DOHH2 (cell line): ENCODE results near the gene DISC1.

Experiments
- H3F3A ChIP-seq: fragments of 200-600 bp; sonication (generic), shearing (Covaris generic); 2 replicates; pipeline ENCODE4 v1.6.0; 2016; ENCODE audit warnings: antibody characterized with exemption, mild to moderate bottlenecking; ENCODE audit not compliant: control insufficient read depth, insufficient read depth
- H3K27ac ChIP-seq: fragments of 200-600 bp; sonication (generic); 2 replicates; pipeline ENCODE4 v1.5.1; 2014; ENCODE audit warnings: low read depth, mild to moderate bottlenecking, low read length, moderate library complexity
- H3K27me3 ChIP-seq: fragments of 200-600 bp; sonication (generic); 2 replicates; pipeline ENCODE4 v1.6.1; 2014; ENCODE audit warnings: mild to moderate bottlenecking, low read length, mixed read lengths; ENCODE audit not compliant: control insufficient read depth
- H3K36me3 ChIP-seq: fragments of 200-600 bp; sonication (generic); 2 replicates; pipeline ENCODE4 v1.6.1; 2014; ENCODE audit warnings: mild to moderate bottlenecking, low read length, moderate library complexity, mixed read lengths; ENCODE audit not compliant: control insufficient read depth
- H3K4me1 ChIP-seq: fragments of 200-600 bp; sonication (generic); 2 replicates; pipeline ENCODE4 v1.6.1; 2014; ENCODE audit warnings: mild to moderate bottlenecking, low read length, mixed read lengths; ENCODE audit not compliant: control insufficient read depth
- H3K4me2 ChIP-seq: fragments of 200-600 bp; sonication (generic); 2 replicates; pipeline ENCODE4 v1.6.0; 2014; ENCODE audit warnings: mild to moderate bottlenecking, low read length, moderate library complexity
- H3K4me3 ChIP-seq: fragments of 200-600 bp; sonication (generic); 2 replicates; pipeline ENCODE4 v1.5.1; 2014; ENCODE audit warnings: mild to moderate bottlenecking, low read length, mixed read lengths
- H3K79me2 ChIP-seq: fragments of 200-600 bp; sonication (generic); 2 replicates; pipeline ENCODE4 v1.6.1; 2014; ENCODE audit warnings: mild to moderate bottlenecking, low read length, mixed read lengths; ENCODE audit not compliant: control insufficient read depth
- H3K9me2 ChIP-seq: fragments of 200-600 bp; sonication (generic); replicated peaks from 2 replicates; pipeline ENCODE4 v1.6.1; 2014; ENCODE audit warnings: mild to moderate bottlenecking, low read length, mixed read lengths; ENCODE audit not compliant: control insufficient read depth
- H3K9me3 ChIP-seq: fragments of 200-600 bp; sonication (generic); 2 replicates; pipeline ENCODE4 v1.6.1; 2014; ENCODE audit warnings: antibody characterized with exemption, low read length, mixed read lengths; ENCODE audit not compliant: control insufficient read depth, insufficient read depth
- H4K20me1 ChIP-seq: fragments of 200-600 bp; sonication (generic); 2 replicates; pipeline ENCODE4 v1.6.0; 2014; ENCODE audit warnings: low read depth, mild to moderate bottlenecking, antibody characterized with exemption, low read length, moderate library complexity; ENCODE audit not compliant: control insufficient read depth, insufficient read depth
- EZH2phosphoT487 ChIP-seq: fragments of 200-600 bp; sonication (generic); IDR thresholded peaks from 2 replicates; pipeline ENCODE4 v1.6.1; 2017; ENCODE audit warnings: borderline replicate concordance, mild to moderate bottlenecking, antibody characterized with exemption, low read length, moderate library complexity, mixed read lengths
- TF ChIP-seq, protein P1 (sequence below): fragments of 200-600 bp; sonication (generic); IDR thresholded peaks from one replicate; pipeline ENCODE4 v1.5.1; 2014; ENCODE audit warnings: antibody characterized with exemption, mild to moderate bottlenecking, low read depth, low read length; ENCODE audit not compliant: poor library complexity, severe bottlenecking

The DISC1 gene

DNA sequence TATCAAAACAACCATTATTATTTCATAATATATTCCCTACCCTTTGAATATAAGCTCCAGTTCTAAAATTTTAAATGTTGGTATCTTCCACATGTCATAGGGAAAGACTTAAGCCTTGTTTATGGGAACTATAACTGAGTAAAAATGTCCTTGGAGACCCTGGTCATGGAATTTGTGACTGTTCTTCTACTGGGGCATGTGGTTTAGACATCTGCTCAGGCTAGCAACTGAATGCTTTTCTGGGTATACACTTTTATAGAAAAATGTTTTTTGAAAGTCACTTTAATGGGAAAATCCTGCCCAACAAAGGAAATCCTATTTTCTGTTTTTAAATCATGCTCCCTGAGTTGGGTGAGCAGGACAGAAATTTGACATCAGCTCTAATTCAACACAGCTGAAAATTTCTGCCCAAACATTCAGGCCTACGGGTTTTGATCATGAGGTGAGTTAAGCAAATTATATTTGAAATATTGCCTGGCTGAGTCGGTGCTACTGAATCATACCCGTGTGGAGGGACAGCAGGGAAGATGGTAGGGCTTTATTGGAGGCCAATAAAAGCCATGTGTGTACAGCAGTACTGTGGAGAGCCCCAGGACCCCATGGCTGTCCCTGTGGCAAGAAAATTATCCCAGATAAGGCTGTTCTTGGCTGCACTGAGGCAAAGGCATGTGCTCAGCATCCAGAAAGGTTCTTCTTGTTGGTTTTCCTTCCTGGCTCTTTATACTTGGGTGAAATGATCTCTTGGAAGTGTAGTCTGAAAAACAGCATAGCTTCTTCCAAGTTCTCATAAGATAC is 391.8 kb downstream of the DISC1 start:
- no peak overlapping the region for H3K4me3 ChIP-seq
- H3K9me3 ChIP-seq, result no peaks in the 10 kb centered on the region
- H3K27ac ChIP-seq, result no peak overlapping the region
- H4K20me1 ChIP-seq, result no peaks in the 10 kb centered on the region
- H3K36me3 ChIP-seq, result no peaks in the 10 kb centered on the region
- no peaks in the 10 kb centered on the region for H3K27me3 ChIP-seq
- H3K9me2 ChIP-seq, result no peaks in the 10 kb centered on the region
- TF ChIP-seq, protein P1, sequence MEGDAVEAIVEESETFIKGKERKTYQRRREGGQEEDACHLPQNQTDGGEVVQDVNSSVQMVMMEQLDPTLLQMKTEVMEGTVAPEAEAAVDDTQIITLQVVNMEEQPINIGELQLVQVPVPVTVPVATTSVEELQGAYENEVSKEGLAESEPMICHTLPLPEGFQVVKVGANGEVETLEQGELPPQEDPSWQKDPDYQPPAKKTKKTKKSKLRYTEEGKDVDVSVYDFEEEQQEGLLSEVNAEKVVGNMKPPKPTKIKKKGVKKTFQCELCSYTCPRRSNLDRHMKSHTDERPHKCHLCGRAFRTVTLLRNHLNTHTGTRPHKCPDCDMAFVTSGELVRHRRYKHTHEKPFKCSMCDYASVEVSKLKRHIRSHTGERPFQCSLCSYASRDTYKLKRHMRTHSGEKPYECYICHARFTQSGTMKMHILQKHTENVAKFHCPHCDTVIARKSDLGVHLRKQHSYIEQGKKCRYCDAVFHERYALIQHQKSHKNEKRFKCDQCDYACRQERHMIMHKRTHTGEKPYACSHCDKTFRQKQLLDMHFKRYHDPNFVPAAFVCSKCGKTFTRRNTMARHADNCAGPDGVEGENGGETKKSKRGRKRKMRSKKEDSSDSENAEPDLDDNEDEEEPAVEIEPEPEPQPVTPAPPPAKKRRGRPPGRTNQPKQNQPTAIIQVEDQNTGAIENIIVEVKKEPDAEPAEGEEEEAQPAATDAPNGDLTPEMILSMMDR, result no peak
- TF ChIP-seq EZH2phosphoT487, result no peak
- H3K4me2 ChIP-seq, result no peak overlapping the region
- no peaks in the 10 kb centered on the region for H3F3A ChIP-seq
- no peaks in the 10 kb centered on the region for H3K4me1 ChIP-seq
- H3K79me2 ChIP-seq, result no peaks in the 10 kb centered on the region

DNA sequence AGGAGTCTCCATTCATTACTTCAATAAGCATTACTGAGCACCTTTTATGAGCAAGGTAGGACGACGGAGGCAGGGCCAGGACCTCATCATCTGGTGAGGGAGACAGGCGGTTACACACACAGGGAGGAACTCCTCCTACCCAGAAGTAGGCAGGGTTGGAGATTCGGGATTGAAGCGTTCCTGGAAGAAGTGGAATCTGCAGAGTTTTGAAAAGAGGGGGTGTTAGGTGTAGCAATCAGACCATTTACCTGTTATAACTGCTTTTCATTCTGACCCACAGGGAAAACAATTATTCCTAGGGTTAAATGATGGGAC is 392.4 kb downstream of the DISC1 start:
- Histone ChIP-seq H3K79me2 (no peaks in the 10 kb centered on the region), H3K4me1 (no peaks in the 10 kb centered on the region), H3K4me3 (no peak overlapping the region), H3K27me3 (no peaks in the 10 kb centered on the region), H3K9me2 (no peaks in the 10 kb centered on the region), H3K36me3 (no peaks in the 10 kb centered on the region), H3F3A (no peaks in the 10 kb centered on the region), H3K4me2 (no peak overlapping the region), H3K9me3 (no peaks in the 10 kb centered on the region), H3K27ac (no peak overlapping the region), H4K20me1 (no peaks in the 10 kb centered on the region)
- TF ChIP-seq, protein P1, result no peak
- no peak for TF ChIP-seq EZH2phosphoT487

DNA sequence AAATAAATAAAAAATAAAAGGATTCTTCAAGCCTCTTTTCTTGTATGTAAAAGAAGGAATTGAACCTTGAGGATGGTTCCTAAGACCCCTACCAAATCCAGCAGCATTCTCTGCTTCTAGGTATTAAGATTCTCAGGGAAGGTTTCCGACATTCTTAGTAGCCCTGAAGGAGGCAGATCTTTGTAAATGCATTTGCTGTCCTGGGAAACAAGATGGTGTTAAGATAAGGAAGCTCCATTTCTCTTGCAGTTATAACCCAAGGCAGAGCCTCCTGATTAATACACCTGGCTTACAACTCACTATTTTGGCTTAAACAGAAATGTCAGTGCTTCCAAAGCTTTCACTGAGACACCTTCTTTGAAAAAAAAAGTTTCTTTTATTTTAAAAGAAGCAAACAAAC is 393.8 kb downstream of the DISC1 start:
- H3K27me3 ChIP-seq, result no peaks in the 10 kb centered on the region
- TF ChIP-seq EZH2phosphoT487, result no peak
- TF ChIP-seq, protein P1, result no peak
- no peaks in the 10 kb centered on the region for H4K20me1 ChIP-seq
- H3F3A ChIP-seq, result no peaks in the 10 kb centered on the region
- H3K4me3 ChIP-seq, result no peak overlapping the region
- H3K4me1 ChIP-seq, result no peaks in the 10 kb centered on the region
- no peak overlapping the region for H3K4me2 ChIP-seq
- H3K79me2 ChIP-seq, result no peaks in the 10 kb centered on the region
- H3K27ac ChIP-seq, result no peak overlapping the region
- H3K9me3 ChIP-seq, result no peaks in the 10 kb centered on the region
- H3K36me3 ChIP-seq, result no peaks in the 10 kb centered on the region
- no peaks in the 10 kb centered on the region for H3K9me2 ChIP-seq
